GM23338 (cell line): ENCODE data around the gene MANEA. TPM values are rescaled to one million over a fixed set of nuclear protein-coding genes. Genes with fewer than 3 reads are reported as not detected.

Source experiments
- ATAC-seq: fragments of 200-7000 bp; cut with Tn5 transposase; 3 replicates; pipeline ENCODE4 v1.9.1; 2020
- DNase-seq: peaks from one replicate; pipeline ENCODE4 v3.0.0-alpha.2; 2015; ENCODE audit warnings: low spot score
- H2AFZ ChIP-seq: fragments of 200-600 bp; sonication (generic); 2 replicates; pipeline ENCODE4 v1.8.0; 2016; ENCODE audit warnings: antibody characterized with exemption, mild to moderate bottlenecking, moderate library complexity
- H3F3A ChIP-seq: fragments of 200-600 bp; sonication (generic); replicated peaks from 2 replicates; pipeline ENCODE4 v1.8.0; 2017; ENCODE audit warnings: antibody characterized with exemption, mixed run types, low read depth
- H3K27ac ChIP-seq: fragments of 200-600 bp; sonication (generic); 2 replicates; pipeline ENCODE4 v1.6.1; 2016; ENCODE audit warnings: low read depth
- H3K27me3 ChIP-seq: fragments of 200-600 bp; sonication (generic); 2 replicates; pipeline ENCODE4 v1.8.0; 2016; ENCODE audit warnings: mild to moderate bottlenecking, mixed run types, moderate library complexity; ENCODE audit not compliant: insufficient read depth
- H3K36me3 ChIP-seq: fragments of 200-600 bp; sonication (generic); 2 replicates; pipeline ENCODE4 v1.8.0; 2016; ENCODE audit warnings: mild to moderate bottlenecking; ENCODE audit not compliant: insufficient read depth
- H3K4me1 ChIP-seq: fragments of 200-600 bp; sonication (generic); 2 replicates; pipeline ENCODE4 v1.8.0; 2016; ENCODE audit warnings: mild to moderate bottlenecking, moderate library complexity; ENCODE audit not compliant: insufficient read depth
- H3K4me2 ChIP-seq: fragments of 200-600 bp; sonication (generic); 2 replicates; pipeline ENCODE4 v1.7.1; 2017; ENCODE audit warnings: mixed run types
- H3K4me3 ChIP-seq: fragments of 200-600 bp; sonication (generic); 2 replicates; pipeline ENCODE4 v1.6.1; 2016; ENCODE audit warnings: mixed run types
- H3K79me2 ChIP-seq: fragments of 200-600 bp; sonication (generic); replicated peaks from 2 replicates; pipeline ENCODE4 v1.8.0; 2017; ENCODE audit warnings: mild to moderate bottlenecking; ENCODE audit not compliant: insufficient read depth
- H3K9me2 ChIP-seq: fragments of 200-600 bp; sonication (generic); 2 replicates; pipeline ENCODE4 v1.8.0; 2017; ENCODE audit not compliant: insufficient read depth
- H4K20me1 ChIP-seq: fragments of 200-600 bp; sonication (generic); replicated peaks from 2 replicates; pipeline ENCODE4 v1.8.0; 2017; ENCODE audit warnings: mild to moderate bottlenecking; ENCODE audit not compliant: insufficient read depth
- H3K27ac Mint-ChIP-seq: 2 replicates; pipeline ENCODE4 v1.8.0; 2020; ENCODE audit warnings: inconsistent platforms, mild to moderate bottlenecking, moderate library complexity, mixed read lengths
- H3K27me3 Mint-ChIP-seq: 3 replicates; pipeline ENCODE4 v1.8.0; 2022; ENCODE audit warnings: low read depth, mild to moderate bottlenecking, moderate library complexity, mixed read lengths, inconsistent platforms; ENCODE audit not compliant: insufficient read depth, poor library complexity
- H3K36me3 Mint-ChIP-seq: 3 replicates; pipeline ENCODE4 v1.8.0; 2021; ENCODE audit warnings: low read depth, mild to moderate bottlenecking, inconsistent platforms, moderate library complexity, mixed read lengths
- H3K4me1 Mint-ChIP-seq: 3 replicates; pipeline ENCODE4 v1.8.0; 2020; ENCODE audit warnings: mild to moderate bottlenecking, inconsistent platforms, mixed read lengths
- H3K4me3 Mint-ChIP-seq: 3 replicates; pipeline ENCODE4 v1.8.0; 2021; ENCODE audit warnings: moderate library complexity, mild to moderate bottlenecking, inconsistent platforms, mixed read lengths
- H3K9me3 Mint-ChIP-seq: 3 replicates; pipeline ENCODE4 v1.8.0; 2020; ENCODE audit warnings: moderate library complexity, mild to moderate bottlenecking, inconsistent platforms, mixed read lengths
- CREB1 ChIP-seq: fragments of 250-450 bp; sonication (Bioruptor Pico); IDR thresholded peaks from 2 replicates; pipeline ENCODE4 v1.5.0; 2020; ENCODE audit warnings: low read depth, mild to moderate bottlenecking, moderate library complexity
- EZH2 ChIP-seq: fragments of 200-600 bp; sonication (generic); IDR thresholded peaks from one replicate; pipeline ENCODE4 v1.8.0; 2017; ENCODE audit warnings: antibody characterized with exemption, mild to moderate bottlenecking, low read depth; ENCODE audit not compliant: unreplicated experiment
- EZH2phosphoT487 ChIP-seq: fragments of 200-600 bp; sonication (generic); IDR thresholded peaks from one replicate; pipeline ENCODE4 v1.8.1; 2018; ENCODE audit warnings: antibody characterized with exemption; ENCODE audit not compliant: unreplicated experiment
- JUNB ChIP-seq: IDR thresholded peaks from one replicate; pipeline ENCODE4 v1.6.1; 2016; ENCODE audit warnings: antibody characterized with exemption; ENCODE audit not compliant: unreplicated experiment
- POLR2AphosphoS5 ChIP-seq: IDR thresholded peaks from 2 replicates; pipeline ENCODE4 v1.6.1; 2016; ENCODE audit warnings: antibody characterized with exemption, low read depth
- STAT1 ChIP-seq: IDR thresholded peaks from one replicate; pipeline ENCODE4 v1.6.1; 2016; ENCODE audit warnings: antibody characterized with exemption; ENCODE audit not compliant: unreplicated experiment
- ZNF114 ChIP-seq: fragments of 250-450 bp; sonication (Bioruptor Pico); IDR thresholded peaks from 2 replicates; pipeline ENCODE4 v1.5.0; 2020; ENCODE audit warnings: mild to moderate bottlenecking, moderate library complexity
- ZNF331 ChIP-seq: fragments of 250-450 bp; sonication (Bioruptor Pico); IDR thresholded peaks from 2 replicates; pipeline ENCODE4 v1.5.0; 2020; ENCODE audit warnings: low read depth, mild to moderate bottlenecking, moderate library complexity
- polyA plus RNA-seq: library from polyadenylated mRNA; unstranded; fragments of >200 nt; fragmentation: Nextera tagmentation; extraction: Ambion mirVana; gene quantifications from 2 replicates; pipeline ENCODE4 v1.2.1, GENCODE V29; 2016
- total RNA-seq: library from RNA; depleted of rRNA; stranded (reverse); fragments of >200 nt; shearing (Covaris generic); gene quantifications from 2 replicates; pipeline ENCODE4 v1.2.3, GENCODE V29; 2014
- TF ChIP-seq, protein P1 (sequence below): IDR thresholded peaks from one replicate; pipeline ENCODE4 v1.6.1; 2018; ENCODE audit warnings: antibody characterized with exemption; ENCODE audit not compliant: unreplicated experiment
- TF ChIP-seq, protein P2 (sequence below): IDR thresholded peaks from 2 replicates; pipeline ENCODE4 v1.6.1; 2016; ENCODE audit warnings: antibody characterized with exemption
- TF ChIP-seq, protein P3 (sequence below): fragments of 250-450 bp; sonication (Bioruptor Pico); IDR thresholded peaks from 2 replicates; pipeline ENCODE4 v1.5.0; 2020; ENCODE audit warnings: mild to moderate bottlenecking, moderate library complexity
- TF ChIP-seq, protein P4 (sequence below), 2 experiments: fragments of 200-600 bp in 1 of 2; sonication (generic) in 1 of 2; conservative IDR thresholded peaks; 2 replicates each; pipeline versions ENCODE4 v1.5.1 to v1.6.1; 2016 to 2017; ENCODE audit warnings: antibody characterized with exemption in 2 of 2, low read depth in 2 of 2, mild to moderate bottlenecking in 2 of 2, moderate library complexity in 1 of 2

MANEA gene
- total and polyA plus RNA-seq, 2 experiments from 2014 or later, result 4.8 to 9.8 TPM

DNA sequence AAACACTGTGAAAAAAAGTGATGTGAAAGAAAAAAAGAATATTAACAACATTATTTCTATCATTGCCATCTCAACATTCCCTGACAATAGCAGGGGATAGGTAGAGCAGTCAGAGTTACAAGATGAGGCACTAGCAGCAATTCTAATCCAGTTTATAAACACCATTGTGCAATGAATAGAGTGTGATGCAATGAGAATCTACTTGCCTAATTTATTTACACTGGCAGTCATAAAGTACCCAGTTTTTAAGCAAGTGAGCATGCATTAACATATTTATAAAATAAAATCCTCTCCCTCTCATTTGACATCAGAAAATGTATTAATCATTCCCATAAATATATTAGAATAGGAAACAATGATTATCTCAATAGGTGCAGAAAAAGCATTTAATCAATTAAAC lies 2.5 kb upstream of the MANEA start:
- H3K36me3 Mint-ChIP-seq, result no peaks in the 10 kb centered on the region
- no peaks in the 10 kb centered on the region for H3K36me3 ChIP-seq
- no peak overlapping the region for H2AFZ ChIP-seq
- H3K9me2 ChIP-seq, result no peaks in the 10 kb centered on the region; the same call in 1 of the 2 replicates
- no peak for ATAC-seq
- H3K27me3 Mint-ChIP-seq, result no peaks in the 10 kb centered on the region
- no peaks in the 10 kb centered on the region for H3K27me3 ChIP-seq
- peak overlapping the region; percentile 95; the same call in 1 of the 3 replicates for H3K4me3 Mint-ChIP-seq
- H3K4me1 Mint-ChIP-seq, result peaks cover 35% of the 10 kb centered on the region
- H3K27ac ChIP-seq, result no peak overlapping the region
- H3K9me3 Mint-ChIP-seq, result no peaks in the 10 kb centered on the region
- H3F3A ChIP-seq, result peaks cover 8% of the 10 kb centered on the region; the same call in 1 of the 2 replicates
- no peak overlapping the region for H3K4me2 ChIP-seq
- no peak for TF ChIP-seq EZH2phosphoT487
- TF ChIP-seq, protein P1, sequence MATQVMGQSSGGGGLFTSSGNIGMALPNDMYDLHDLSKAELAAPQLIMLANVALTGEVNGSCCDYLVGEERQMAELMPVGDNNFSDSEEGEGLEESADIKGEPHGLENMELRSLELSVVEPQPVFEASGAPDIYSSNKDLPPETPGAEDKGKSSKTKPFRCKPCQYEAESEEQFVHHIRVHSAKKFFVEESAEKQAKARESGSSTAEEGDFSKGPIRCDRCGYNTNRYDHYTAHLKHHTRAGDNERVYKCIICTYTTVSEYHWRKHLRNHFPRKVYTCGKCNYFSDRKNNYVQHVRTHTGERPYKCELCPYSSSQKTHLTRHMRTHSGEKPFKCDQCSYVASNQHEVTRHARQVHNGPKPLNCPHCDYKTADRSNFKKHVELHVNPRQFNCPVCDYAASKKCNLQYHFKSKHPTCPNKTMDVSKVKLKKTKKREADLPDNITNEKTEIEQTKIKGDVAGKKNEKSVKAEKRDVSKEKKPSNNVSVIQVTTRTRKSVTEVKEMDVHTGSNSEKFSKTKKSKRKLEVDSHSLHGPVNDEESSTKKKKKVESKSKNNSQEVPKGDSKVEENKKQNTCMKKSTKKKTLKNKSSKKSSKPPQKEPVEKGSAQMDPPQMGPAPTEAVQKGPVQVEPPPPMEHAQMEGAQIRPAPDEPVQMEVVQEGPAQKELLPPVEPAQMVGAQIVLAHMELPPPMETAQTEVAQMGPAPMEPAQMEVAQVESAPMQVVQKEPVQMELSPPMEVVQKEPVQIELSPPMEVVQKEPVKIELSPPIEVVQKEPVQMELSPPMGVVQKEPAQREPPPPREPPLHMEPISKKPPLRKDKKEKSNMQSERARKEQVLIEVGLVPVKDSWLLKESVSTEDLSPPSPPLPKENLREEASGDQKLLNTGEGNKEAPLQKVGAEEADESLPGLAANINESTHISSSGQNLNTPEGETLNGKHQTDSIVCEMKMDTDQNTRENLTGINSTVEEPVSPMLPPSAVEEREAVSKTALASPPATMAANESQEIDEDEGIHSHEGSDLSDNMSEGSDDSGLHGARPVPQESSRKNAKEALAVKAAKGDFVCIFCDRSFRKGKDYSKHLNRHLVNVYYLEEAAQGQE, result no peak
- no peak for TF ChIP-seq CREB1 (CRISPR knock-in tag)
- no peak for TF ChIP-seq EZH2
- TF ChIP-seq ZNF114, result no peak
- no peak for TF ChIP-seq ZNF331 (CRISPR knock-in tag)
- TF ChIP-seq, protein P2, sequence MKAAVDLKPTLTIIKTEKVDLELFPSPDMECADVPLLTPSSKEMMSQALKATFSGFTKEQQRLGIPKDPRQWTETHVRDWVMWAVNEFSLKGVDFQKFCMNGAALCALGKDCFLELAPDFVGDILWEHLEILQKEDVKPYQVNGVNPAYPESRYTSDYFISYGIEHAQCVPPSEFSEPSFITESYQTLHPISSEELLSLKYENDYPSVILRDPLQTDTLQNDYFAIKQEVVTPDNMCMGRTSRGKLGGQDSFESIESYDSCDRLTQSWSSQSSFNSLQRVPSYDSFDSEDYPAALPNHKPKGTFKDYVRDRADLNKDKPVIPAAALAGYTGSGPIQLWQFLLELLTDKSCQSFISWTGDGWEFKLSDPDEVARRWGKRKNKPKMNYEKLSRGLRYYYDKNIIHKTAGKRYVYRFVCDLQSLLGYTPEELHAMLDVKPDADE, result no peak
- TF ChIP-seq, protein P3, sequence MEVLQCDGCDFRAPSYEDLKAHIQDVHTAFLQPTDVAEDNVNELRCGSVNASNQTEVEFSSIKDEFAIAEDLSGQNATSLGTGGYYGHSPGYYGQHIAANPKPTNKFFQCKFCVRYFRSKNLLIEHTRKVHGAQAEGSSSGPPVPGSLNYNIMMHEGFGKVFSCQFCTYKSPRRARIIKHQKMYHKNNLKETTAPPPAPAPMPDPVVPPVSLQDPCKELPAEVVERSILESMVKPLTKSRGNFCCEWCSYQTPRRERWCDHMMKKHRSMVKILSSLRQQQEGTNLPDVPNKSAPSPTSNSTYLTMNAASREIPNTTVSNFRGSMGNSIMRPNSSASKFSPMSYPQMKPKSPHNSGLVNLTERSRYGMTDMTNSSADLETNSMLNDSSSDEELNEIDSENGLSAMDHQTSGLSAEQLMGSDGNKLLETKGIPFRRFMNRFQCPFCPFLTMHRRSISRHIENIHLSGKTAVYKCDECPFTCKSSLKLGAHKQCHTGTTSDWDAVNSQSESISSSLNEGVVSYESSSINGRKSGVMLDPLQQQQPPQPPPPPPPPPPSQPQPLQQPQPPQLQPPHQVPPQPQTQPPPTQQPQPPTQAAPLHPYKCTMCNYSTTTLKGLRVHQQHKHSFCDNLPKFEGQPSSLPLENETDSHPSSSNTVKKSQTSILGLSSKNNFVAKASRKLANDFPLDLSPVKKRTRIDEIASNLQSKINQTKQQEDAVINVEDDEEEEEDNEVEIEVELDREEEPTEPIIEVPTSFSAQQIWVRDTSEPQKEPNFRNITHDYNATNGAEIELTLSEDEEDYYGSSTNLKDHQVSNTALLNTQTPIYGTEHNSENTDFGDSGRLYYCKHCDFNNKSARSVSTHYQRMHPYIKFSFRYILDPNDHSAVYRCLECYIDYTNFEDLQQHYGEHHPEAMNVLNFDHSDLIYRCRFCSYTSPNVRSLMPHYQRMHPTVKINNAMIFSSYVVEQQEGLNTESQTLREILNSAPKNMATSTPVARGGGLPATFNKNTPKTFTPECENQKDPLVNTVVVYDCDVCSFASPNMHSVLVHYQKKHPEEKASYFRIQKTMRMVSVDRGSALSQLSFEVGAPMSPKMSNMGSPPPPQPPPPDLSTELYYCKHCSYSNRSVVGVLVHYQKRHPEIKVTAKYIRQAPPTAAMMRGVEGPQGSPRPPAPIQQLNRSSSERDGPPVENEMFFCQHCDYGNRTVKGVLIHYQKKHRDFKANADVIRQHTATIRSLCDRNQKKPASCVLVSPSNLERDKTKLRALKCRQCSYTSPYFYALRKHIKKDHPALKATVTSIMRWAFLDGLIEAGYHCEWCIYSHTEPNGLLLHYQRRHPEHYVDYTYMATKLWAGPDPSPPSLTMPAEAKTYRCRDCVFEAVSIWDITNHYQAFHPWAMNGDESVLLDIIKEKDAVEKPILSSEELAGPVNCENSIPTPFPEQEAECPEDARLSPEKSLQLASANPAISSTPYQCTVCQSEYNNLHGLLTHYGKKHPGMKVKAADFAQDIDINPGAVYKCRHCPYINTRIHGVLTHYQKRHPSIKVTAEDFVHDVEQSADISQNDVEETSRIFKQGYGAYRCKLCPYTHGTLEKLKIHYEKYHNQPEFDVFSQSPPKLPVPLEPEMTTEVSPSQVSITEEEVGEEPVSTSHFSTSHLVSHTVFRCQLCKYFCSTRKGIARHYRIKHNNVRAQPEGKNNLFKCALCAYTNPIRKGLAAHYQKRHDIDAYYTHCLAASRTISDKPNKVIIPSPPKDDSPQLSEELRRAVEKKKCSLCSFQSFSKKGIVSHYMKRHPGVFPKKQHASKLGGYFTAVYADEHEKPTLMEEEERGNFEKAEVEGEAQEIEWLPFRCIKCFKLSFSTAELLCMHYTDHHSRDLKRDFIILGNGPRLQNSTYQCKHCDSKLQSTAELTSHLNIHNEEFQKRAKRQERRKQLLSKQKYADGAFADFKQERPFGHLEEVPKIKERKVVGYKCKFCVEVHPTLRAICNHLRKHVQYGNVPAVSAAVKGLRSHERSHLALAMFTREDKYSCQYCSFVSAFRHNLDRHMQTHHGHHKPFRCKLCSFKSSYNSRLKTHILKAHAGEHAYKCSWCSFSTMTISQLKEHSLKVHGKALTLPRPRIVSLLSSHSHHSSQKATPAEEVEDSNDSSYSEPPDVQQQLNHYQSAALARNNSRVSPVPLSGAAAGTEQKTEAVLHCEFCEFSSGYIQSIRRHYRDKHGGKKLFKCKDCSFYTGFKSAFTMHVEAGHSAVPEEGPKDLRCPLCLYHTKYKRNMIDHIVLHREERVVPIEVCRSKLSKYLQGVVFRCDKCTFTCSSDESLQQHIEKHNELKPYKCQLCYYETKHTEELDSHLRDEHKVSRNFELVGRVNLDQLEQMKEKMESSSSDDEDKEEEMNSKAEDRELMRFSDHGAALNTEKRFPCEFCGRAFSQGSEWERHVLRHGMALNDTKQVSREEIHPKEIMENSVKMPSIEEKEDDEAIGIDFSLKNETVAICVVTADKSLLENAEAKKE (CRISPR knock-in tag), result no peak
- no peak for TF ChIP-seq JUNB
- no peak for TF ChIP-seq POLR2AphosphoS5
- TF ChIP-seq STAT1, result no peak
- TF ChIP-seq, protein P4, sequence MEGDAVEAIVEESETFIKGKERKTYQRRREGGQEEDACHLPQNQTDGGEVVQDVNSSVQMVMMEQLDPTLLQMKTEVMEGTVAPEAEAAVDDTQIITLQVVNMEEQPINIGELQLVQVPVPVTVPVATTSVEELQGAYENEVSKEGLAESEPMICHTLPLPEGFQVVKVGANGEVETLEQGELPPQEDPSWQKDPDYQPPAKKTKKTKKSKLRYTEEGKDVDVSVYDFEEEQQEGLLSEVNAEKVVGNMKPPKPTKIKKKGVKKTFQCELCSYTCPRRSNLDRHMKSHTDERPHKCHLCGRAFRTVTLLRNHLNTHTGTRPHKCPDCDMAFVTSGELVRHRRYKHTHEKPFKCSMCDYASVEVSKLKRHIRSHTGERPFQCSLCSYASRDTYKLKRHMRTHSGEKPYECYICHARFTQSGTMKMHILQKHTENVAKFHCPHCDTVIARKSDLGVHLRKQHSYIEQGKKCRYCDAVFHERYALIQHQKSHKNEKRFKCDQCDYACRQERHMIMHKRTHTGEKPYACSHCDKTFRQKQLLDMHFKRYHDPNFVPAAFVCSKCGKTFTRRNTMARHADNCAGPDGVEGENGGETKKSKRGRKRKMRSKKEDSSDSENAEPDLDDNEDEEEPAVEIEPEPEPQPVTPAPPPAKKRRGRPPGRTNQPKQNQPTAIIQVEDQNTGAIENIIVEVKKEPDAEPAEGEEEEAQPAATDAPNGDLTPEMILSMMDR (conservative IDR thresholded peaks at IDR 0.05; ENCODE audit: low read depth in 2 of 2), result no peak
- peak overlapping the region; percentile 14; the same call in 1 of the 2 replicates for H3K4me3 ChIP-seq
- H4K20me1 ChIP-seq, result no peaks in the 10 kb centered on the region
- H3K4me1 ChIP-seq, result peaks cover 15% of the 10 kb centered on the region
- DNase-seq, result no peak
- peaks cover 31% of the 10 kb centered on the region for H3K79me2 ChIP-seq
- H3K27ac Mint-ChIP-seq, result no peak overlapping the region
